Esophagus squamous epithelium (tissue), 5 donors: Measurements from ENCODE around the gene ATP7B. TPM values are rescaled to one million over a fixed set of nuclear protein-coding genes. Genes with fewer than 3 reads are reported as not detected.
A peak's percentile ranks its signal among the peaks of the same experiment; 100 is the strongest.

Experiments used
- DNase-seq: peaks from one replicate; lab custom pipeline; 2025; lab: John Stamatoyannopoulos, UW
- H3K27ac ChIP-seq, 4 donors: fragments of 200-600 bp; sonication (generic); one replicate each; pipeline ENCODE4 v1.5.1; 2016 to 2019; ENCODE audit warnings: mild to moderate bottlenecking in 1 of 4
- H3K27me3 ChIP-seq, 4 donors: fragments of 200-600 bp; sonication (generic); 1 replicate in 3 of 4; 2 replicates in 1 of 4; pipeline versions ENCODE4 v1.5.1 to v1.6.0; 2017 to 2021; ENCODE audit warnings: antibody characterized with exemption in 1 of 4
- H3K36me3 ChIP-seq, 3 donors: fragments of 200-600 bp; sonication (generic); one replicate each; pipeline ENCODE4 v1.5.1; 2016 to 2019
- H3K4me1 ChIP-seq, 3 donors: fragments of 200-600 bp; sonication (generic); one replicate each; pipeline ENCODE4 v1.5.1; 2017 to 2019
- H3K4me3 ChIP-seq, 4 donors: fragments of 200-600 bp; sonication (generic); 1 replicate in 3 of 4; 2 replicates in 1 of 4; pipeline ENCODE4 v1.5.1; 2016 to 2019; ENCODE audit warnings: mild to moderate bottlenecking in 2 of 4, moderate library complexity in 1 of 4
- H3K9me3 ChIP-seq, 3 donors: fragments of 200-600 bp; sonication (generic); one replicate each; pipeline ENCODE4 v1.5.1; 2016 to 2019
- POLR2A ChIP-seq, 4 donors: fragments of 450-650 bp; IDR thresholded peaks; one replicate each; pipeline ENCODE4 v1.6.1; 2017; ENCODE audit warnings: antibody characterized with exemption in 4 of 4, mild to moderate bottlenecking in 4 of 4, moderate library complexity in 3 of 4
- WGBS, 2 donors: methylation state at CpG; one replicate each; pipeline ENCODE4 v1.1.5; 2018; 5-methylcytosine and 5-hydroxymethylcytosine counted together
- intact Hi-C: fragments of 100-400 bp; cut with DNase I; formaldehyde crosslinking; loops from one replicate; pipeline ENCODE4 v1.15.0; 2022
- total RNA-seq, 4 donors: library from RNA; depleted of rRNA; stranded (reverse); fragments of >200 nt; gene quantifications; one replicate each; pipeline ENCODE4 v1.1.0, GENCODE V29; 2016
- TF ChIP-seq, protein P1 (sequence below), 6 experiments: fragments of 450-650 bp in 4 of 6; fragments of 200-600 bp in 2 of 6; sonication (generic) in 2 of 6; IDR thresholded peaks; one replicate each; pipeline ENCODE4 v1.5.1; 2016 to 2019; ENCODE audit warnings: antibody characterized with exemption in 6 of 6, mild to moderate bottlenecking in 4 of 6, moderate library complexity in 4 of 6
- donor health status: DM: yes; HTN: yes; CAD: no.

ATP7B gene
- total RNA-seq, 4 donors from 2014 or later = 0.99 to 3.6 (median 2.6) TPM

DNA sequence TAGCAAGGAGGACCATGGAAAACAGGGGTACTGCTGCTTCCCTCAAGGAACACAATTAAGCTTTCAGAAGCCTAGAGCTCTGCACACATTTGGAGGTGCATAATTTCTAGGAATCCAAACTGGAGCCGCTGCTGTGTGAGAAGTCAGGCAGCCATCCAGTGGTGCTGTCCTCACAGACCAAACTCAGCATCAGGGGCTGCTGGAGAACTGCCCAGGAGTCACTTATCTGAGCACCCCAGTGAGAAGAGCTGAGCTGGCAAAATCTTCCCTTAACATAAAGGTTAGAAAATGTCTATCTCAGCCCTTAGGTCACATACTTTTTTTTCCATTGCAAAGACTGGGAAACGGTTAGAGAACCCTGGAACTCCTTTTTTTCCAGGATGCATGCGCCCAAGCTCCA is 72.8 kb downstream of the ATP7B start:
- WGBS, 2 donors = 67 to 73% methylated on average over 3 of the region's 3 CpGs
- intact Hi-C loops = no loop called here

DNA sequence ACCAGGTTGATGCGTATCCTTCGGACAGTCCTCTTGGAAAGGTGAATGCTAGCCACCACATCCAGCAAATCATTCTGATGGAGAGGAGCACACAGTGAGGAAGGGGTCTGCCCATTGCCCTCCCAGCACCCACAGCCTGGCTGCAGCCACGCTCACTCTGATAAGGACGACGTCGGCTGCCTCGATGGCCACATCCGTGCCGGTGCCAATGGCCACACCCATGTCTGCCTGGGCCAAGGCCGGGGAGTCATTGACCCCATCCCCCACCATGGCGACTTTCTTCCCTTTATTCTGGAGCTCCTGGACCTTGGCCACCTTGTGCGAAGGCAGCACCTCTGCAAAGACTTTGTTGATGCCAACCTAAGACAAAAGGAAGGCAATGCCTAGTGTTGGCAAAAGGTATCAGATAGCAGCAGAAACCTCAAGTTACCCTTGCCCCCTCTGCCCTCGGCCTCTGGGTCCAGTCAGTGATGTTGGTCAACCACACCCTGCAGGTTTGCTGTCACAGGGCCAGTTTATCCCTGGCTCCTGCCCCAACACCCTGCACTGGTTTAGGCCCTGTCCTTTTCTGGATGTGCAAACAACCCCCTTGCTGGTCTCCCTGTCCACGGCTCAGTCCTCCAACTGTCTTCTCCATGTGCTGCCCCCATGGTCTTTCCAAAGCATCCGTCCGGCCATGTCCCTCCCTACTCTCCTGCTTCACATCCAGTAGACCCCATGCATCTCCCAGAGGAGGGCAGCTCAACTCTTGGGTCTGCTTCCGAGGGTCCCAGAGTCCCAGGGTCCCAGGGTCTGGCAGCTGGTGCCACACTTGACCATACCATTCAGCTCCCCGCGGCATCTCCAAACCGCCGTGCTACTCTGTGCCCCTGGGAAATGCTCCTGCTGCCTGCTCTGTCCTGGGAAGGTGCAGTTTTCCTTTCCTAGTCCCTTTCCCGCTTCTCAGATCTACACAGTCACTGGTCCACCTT is 73.6 kb downstream of the ATP7B start:
- 86 to 93% methylated on average over 15 to 17 of the region's 22 CpGs for WGBS, 2 donors
- intact Hi-C loops = no loop called here
- no peak for DNase-seq

More for the DNA sequence above, 72.8 kb downstream of the ATP7B start:
- Histone ChIP-seq H3K4me3 (no peak overlapping the region), H3K27ac (no peak overlapping the region), H3K27me3 (no peaks in the 10 kb centered on the region), H3K9me3 (no peaks in the 10 kb centered on the region), H3K36me3 (peaks cover 0 to 23% (median 0%) of the 10 kb centered on the region in 3 donors), H3K4me1 (peaks cover 0 to 10% (median 0%) of the 10 kb centered on the region in 3 donors)
- DNase-seq = no peak
- TF ChIP-seq POLR2A (IDR thresholded peaks at IDR 0.05) = no peak
- TF ChIP-seq, protein P1, sequence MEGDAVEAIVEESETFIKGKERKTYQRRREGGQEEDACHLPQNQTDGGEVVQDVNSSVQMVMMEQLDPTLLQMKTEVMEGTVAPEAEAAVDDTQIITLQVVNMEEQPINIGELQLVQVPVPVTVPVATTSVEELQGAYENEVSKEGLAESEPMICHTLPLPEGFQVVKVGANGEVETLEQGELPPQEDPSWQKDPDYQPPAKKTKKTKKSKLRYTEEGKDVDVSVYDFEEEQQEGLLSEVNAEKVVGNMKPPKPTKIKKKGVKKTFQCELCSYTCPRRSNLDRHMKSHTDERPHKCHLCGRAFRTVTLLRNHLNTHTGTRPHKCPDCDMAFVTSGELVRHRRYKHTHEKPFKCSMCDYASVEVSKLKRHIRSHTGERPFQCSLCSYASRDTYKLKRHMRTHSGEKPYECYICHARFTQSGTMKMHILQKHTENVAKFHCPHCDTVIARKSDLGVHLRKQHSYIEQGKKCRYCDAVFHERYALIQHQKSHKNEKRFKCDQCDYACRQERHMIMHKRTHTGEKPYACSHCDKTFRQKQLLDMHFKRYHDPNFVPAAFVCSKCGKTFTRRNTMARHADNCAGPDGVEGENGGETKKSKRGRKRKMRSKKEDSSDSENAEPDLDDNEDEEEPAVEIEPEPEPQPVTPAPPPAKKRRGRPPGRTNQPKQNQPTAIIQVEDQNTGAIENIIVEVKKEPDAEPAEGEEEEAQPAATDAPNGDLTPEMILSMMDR (IDR thresholded peaks at IDR 0.05) = no peak

DNA sequence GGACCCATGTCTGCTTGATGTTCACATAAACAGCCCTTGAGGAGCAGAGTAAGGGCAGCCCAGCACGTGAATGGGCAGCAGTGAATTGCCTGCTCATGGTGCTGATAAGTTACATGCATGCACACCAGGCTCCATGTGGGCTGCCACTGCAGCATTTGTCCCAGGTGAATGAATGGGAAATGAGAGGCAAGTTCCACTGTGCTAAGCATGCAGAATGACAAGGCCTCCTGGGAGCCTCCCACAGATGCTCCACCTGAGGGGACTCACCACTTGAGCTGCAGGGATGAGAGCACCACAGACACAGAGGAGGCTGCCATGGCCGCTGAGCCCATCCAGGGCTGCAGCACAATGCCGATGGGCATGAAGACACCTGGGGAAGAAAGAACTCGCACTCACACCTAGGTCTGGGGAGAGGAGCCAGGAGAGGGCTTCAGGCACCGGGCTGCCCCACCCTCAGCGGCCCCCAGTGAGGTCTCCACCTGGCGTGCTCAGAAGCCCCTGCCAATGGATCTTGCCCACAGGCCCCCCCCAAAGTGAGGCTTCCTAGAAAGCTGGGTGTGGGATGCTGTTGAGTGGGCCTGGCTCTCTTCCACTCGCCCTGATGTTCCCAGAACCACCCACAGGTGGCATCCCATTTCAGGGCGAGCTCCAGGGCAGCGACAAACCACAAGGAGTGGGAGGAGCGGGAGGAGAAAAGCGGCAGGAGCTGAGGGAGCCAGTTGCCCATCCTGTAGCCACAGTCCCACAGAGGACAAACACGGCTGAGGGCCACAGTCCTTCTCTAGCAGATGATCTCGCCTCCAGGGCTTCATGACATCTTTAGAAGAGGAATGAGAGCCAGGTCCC is 75.7 kb downstream of the ATP7B start:
- no peak overlapping the region for H3K4me3 ChIP-seq
- H3K27ac ChIP-seq = no peak overlapping the region
- no peaks in the 10 kb centered on the region for H3K4me1 ChIP-seq
- WGBS, 2 donors = 58 to 73% methylated on average over 1 to 9 of the region's 14 CpGs
- DNase-seq = no peak
- peaks cover 0 to 12% (median 0%) of the 10 kb centered on the region in 3 donors for H3K36me3 ChIP-seq
- TF ChIP-seq, protein P1 (IDR thresholded peaks at IDR 0.05) = peak in 3 of 6 experiments; percentile 19 to 47 (median 41)
- TF ChIP-seq POLR2A (IDR thresholded peaks at IDR 0.05) = no peak
- no peaks in the 10 kb centered on the region for H3K27me3 ChIP-seq
- no peaks in the 10 kb centered on the region for H3K9me3 ChIP-seq
- intact Hi-C loops = no loop called here

More for the DNA sequence above, 73.6 kb downstream of the ATP7B start:
- TF ChIP-seq, protein P1 (IDR thresholded peaks at IDR 0.05) = no peak
- no peak for TF ChIP-seq POLR2A (IDR thresholded peaks at IDR 0.05)
- Histone ChIP-seq H3K4me1 (peaks cover 0 to 9% (median 0%) of the 10 kb centered on the region in 3 donors), H3K27me3 (no peaks in the 10 kb centered on the region), H3K4me3 (no peak overlapping the region), H3K9me3 (no peaks in the 10 kb centered on the region), H3K27ac (no peak overlapping the region), H3K36me3 (peaks cover 0 to 23% (median 0%) of the 10 kb centered on the region in 3 donors)

DNA sequence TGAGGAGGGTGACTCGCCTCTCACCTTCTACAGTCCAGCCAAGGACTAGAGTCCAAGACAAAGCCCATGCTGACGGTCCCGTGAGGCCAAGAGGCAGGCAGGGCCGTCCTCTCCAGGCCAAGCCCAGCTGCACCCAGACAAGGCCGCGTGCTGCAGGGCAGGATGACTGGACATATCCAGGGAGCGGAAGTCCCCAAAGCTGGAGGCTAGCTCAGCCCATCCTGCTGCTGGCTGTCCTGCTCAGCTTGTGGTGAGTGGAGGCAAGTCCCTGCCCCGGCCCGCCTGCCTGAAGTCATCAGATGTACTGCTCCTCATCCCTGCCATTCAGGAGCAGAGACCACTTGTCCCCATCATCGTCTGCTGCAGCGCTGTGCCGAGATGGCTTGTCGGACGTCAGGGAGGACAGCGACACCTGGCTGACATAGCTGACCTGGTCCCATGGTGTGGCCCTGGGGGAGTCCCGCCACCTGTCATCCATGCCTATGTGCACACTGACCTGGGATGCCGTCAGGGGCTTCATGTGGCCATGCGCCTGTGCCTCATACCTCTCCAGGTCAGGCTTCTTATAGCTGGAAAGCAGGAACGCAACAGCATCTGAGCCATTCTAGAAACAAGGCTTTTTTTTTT is 76.7 kb downstream of the ATP7B start:
- Histone ChIP-seq H3K4me1 (no peaks in the 10 kb centered on the region), H3K27me3 (no peaks in the 10 kb centered on the region), H3K27ac (no peak overlapping the region), H3K36me3 (peaks cover 0 to 12% (median 0%) of the 10 kb centered on the region in 3 donors), H3K4me3 (no peak overlapping the region), H3K9me3 (no peaks in the 10 kb centered on the region)
- TF ChIP-seq POLR2A (IDR thresholded peaks at IDR 0.05) = no peak
- TF ChIP-seq, protein P1 (IDR thresholded peaks at IDR 0.05) = no peak
- intact Hi-C loops = no loop called here
- DNase-seq = no peak
- WGBS, 2 donors = 89 to 100% methylated on average over 1 to 10 of the region's 19 CpGs
